HCT116 (cell line): ENCODE measurements around the gene PYGL. TPM values are rescaled to one million over a fixed set of nuclear protein-coding genes. Genes with fewer than 3 reads are reported as not detected.
A peak's percentile ranks its signal among the peaks of the same experiment; 100 is the strongest.

ENCODE experiments used
- ATAC-seq: fragments of 200-7000 bp; cut with Tn5 transposase; 2 replicates; pipeline ENCODE4 v1.9.1; 2020; ENCODE audit warnings: mild to moderate bottlenecking, moderate library complexity
- BruUV-seq: library from RNA; stranded (reverse); fragments of 400-500 nt; replicated peaks from 2 replicates; lab custom pipeline; 2021; lab: Mats Ljungman, UMichigan
- CTCF ChIA-PET: fragments of 300-600 bp; sonication (Branson Sonifier 250); formaldehyde crosslinking; loops from one replicate; lab custom pipeline; 2021; ENCODE audit warnings: antibody characterized with exemption; lab: Charles Lee
- POLR2A ChIA-PET: fragments of 300-600, 350-600 bp; sonication (Branson Sonifier 250); formaldehyde crosslinking; loops from one replicate; lab custom pipeline; 2021; ENCODE audit warnings: antibody characterized with exemption; lab: Charles Lee
- RAD21 ChIA-PET, 2 experiments: fragments of 300-600 bp; sonication (Branson Sonifier 250); formaldehyde crosslinking; loops; one replicate each; lab custom pipeline; 2023; ENCODE audit warnings: low total read pairs in 2 of 2; ENCODE audit not compliant: uncharacterized antibody in 2 of 2, unreplicated experiment in 2 of 2, low non-redundant PET in 1 of 2; lab: Charles Lee
- DNase-seq: peaks from one replicate; pipeline ENCODE4 v3.0.0-alpha.2; 2010; ENCODE audit warnings: low read depth, low spot score
- H2AFZ ChIP-seq: fragments of 200-600 bp; shearing (Covaris generic), sonication (generic); 2 replicates; pipeline ENCODE4 v1.6.1; 2017; ENCODE audit warnings: low read depth, mixed run types, mixed read lengths, antibody characterized with exemption, low read length; ENCODE audit not compliant: poor library complexity, severe bottlenecking
- H3K27ac ChIP-seq: 2 replicates; pipeline ENCODE4 v1.5.1; 2012; ENCODE audit warnings: low read depth, low read length
- H3K27me3 ChIP-seq: fragments of 200-600 bp; sonication (generic); 2 replicates; pipeline ENCODE4 v1.6.1; 2016; ENCODE audit warnings: mixed run types, low read length, mixed read lengths; ENCODE audit not compliant: insufficient read depth
- H3K36me3 ChIP-seq, 2 experiments: fragments of 200-500 bp in 1 of 2; fragments of 200-600 bp in 1 of 2; sonication (Bioruptor generic) in 1 of 2; sonication (generic) in 1 of 2; 2 replicates each; pipeline versions ENCODE4 v1.5.1 to v1.6.1; 2014 to 2016; ENCODE audit warnings: low read length in 2 of 2, inconsistent platforms in 1 of 2, mixed read lengths in 1 of 2, mixed run types in 1 of 2; ENCODE audit not compliant: insufficient read depth in 2 of 2, control insufficient read depth in 1 of 2
- H3K4me1 ChIP-seq, 2 experiments: fragments of 200-600 bp in 1 of 2; sonication (generic) in 1 of 2; 2 replicates each; pipeline versions ENCODE4 v1.5.1 to v1.6.1; 2012 to 2017; ENCODE audit warnings: low read length in 2 of 2, inconsistent platforms in 1 of 2, mild to moderate bottlenecking in 1 of 2, mixed read lengths in 1 of 2, mixed run types in 1 of 2, moderate library complexity in 1 of 2; ENCODE audit not compliant: insufficient read depth in 2 of 2, control insufficient read depth in 1 of 2
- H3K4me2 ChIP-seq: fragments of 200-600 bp; sonication (generic); 2 replicates; pipeline ENCODE4 v1.6.1; 2017; ENCODE audit warnings: mixed run types, low read length, mixed read lengths
- H3K4me3 ChIP-seq, 2 experiments: fragments of 200-600 bp in 1 of 2; sonication (generic) in 1 of 2; replicated peaks in 1 of 2; 2 replicates each; pipeline ENCODE4 v1.5.1; 2011 to 2016; ENCODE audit warnings: low read length in 2 of 2, control low read depth in 1 of 2, low read depth in 1 of 2, mild to moderate bottlenecking in 1 of 2, mixed read lengths in 1 of 2, mixed run types in 1 of 2
- H3K79me2 ChIP-seq: fragments of 200-600 bp; sonication (generic); 2 replicates; pipeline ENCODE4 v1.6.1; 2017; ENCODE audit warnings: mild to moderate bottlenecking, mixed run types, low read length, moderate library complexity, mixed read lengths; ENCODE audit not compliant: insufficient read depth
- H3K9ac ChIP-seq: fragments of 200-600 bp; sonication (generic); 2 replicates; pipeline ENCODE4 v1.6.1; 2016; ENCODE audit warnings: low read length, mixed read lengths
- H3K9me2 ChIP-seq: fragments of 200-600 bp; sonication (generic), shearing (Covaris generic); 2 replicates; pipeline ENCODE4 v1.6.1; 2017; ENCODE audit warnings: mixed run types, mild to moderate bottlenecking, moderate library complexity; ENCODE audit not compliant: insufficient read depth
- H3K9me3 ChIP-seq, 2 experiments: fragments of 200-500 bp in 1 of 2; fragments of 200-600 bp in 1 of 2; sonication (Bioruptor generic) in 1 of 2; sonication (generic) in 1 of 2; 2 replicates each; pipeline ENCODE4 v1.6.1; 2014 to 2017; ENCODE audit warnings: low read length in 2 of 2, mixed read lengths in 2 of 2, inconsistent platforms in 1 of 2, low read depth in 1 of 2, mild to moderate bottlenecking in 1 of 2, mixed run types in 1 of 2, moderate library complexity in 1 of 2; ENCODE audit not compliant: control insufficient read depth in 1 of 2, insufficient read depth in 1 of 2
- H4K20me1 ChIP-seq: fragments of 200-600 bp; sonication (generic), shearing (Covaris generic); 2 replicates; pipeline ENCODE4 v1.6.1; 2017; ENCODE audit warnings: mixed run types, mild to moderate bottlenecking, moderate library complexity; ENCODE audit not compliant: insufficient read depth
- CBX3 ChIP-seq: IDR thresholded peaks from 2 replicates; pipeline ENCODE4 v1.6.1; 2012; ENCODE audit warnings: low read depth
- CTCF ChIP-seq, 3 experiments: fragments of 200-600 bp in 1 of 3; sonication (generic) in 1 of 3; IDR thresholded peaks in 2 of 3; conservative IDR thresholded peaks in 1 of 3; 2 replicates each; pipeline ENCODE4 v1.5.1; 2012 to 2017; ENCODE audit warnings: low read depth in 2 of 3, low read length in 2 of 3, antibody characterized with exemption in 1 of 3, borderline replicate concordance in 1 of 3, control low read depth in 1 of 3, mild to moderate bottlenecking in 1 of 3, mixed read lengths in 1 of 3, mixed run types in 1 of 3, moderate library complexity in 1 of 3; ENCODE audit not compliant: insufficient read depth in 1 of 3
- EGR1 ChIP-seq: IDR thresholded peaks from 2 replicates; pipeline ENCODE4 v1.6.1; 2012; ENCODE audit warnings: low read depth
- ELF1 ChIP-seq: IDR thresholded peaks from 2 replicates; pipeline ENCODE4 v1.6.1; 2012; ENCODE audit warnings: low read depth, borderline replicate concordance
- FOSL1 ChIP-seq: IDR thresholded peaks from 2 replicates; pipeline ENCODE4 v1.6.1; 2012; ENCODE audit warnings: low read depth
- JUND ChIP-seq: IDR thresholded peaks from 2 replicates; pipeline ENCODE4 v1.6.1; 2012
- POLR2AphosphoS5 ChIP-seq: IDR thresholded peaks from 2 replicates; pipeline ENCODE4 v1.6.1; 2011; ENCODE audit warnings: mild to moderate bottlenecking, low read depth, low read length, moderate library complexity
- RAD21 ChIP-seq: IDR thresholded peaks from 2 replicates; pipeline ENCODE4 v1.6.1; 2012; ENCODE audit warnings: low read depth, mild to moderate bottlenecking
- REST ChIP-seq: IDR thresholded peaks from 2 replicates; pipeline ENCODE4 v1.6.1; 2012; ENCODE audit warnings: low read depth
- SIN3A ChIP-seq: IDR thresholded peaks from 2 replicates; pipeline ENCODE4 v1.6.1; 2012; ENCODE audit warnings: low read depth
- SP1 ChIP-seq: IDR thresholded peaks from 2 replicates; pipeline ENCODE4 v1.6.1; 2012; ENCODE audit warnings: low read depth
- SRF ChIP-seq: IDR thresholded peaks from 2 replicates; pipeline ENCODE4 v1.6.1; 2012; ENCODE audit warnings: low read depth
- TCF7L2 ChIP-seq: IDR thresholded peaks from 2 replicates; pipeline ENCODE4 v1.7.0; 2011; ENCODE audit warnings: borderline replicate concordance, inconsistent platforms; ENCODE audit not compliant: insufficient read depth, insufficient read length; ENCODE audit errors: extremely low read depth
- YY1 ChIP-seq: IDR thresholded peaks from 2 replicates; pipeline ENCODE4 v1.6.1; 2011; ENCODE audit warnings: low read length, low read depth, moderate library complexity, mild to moderate bottlenecking; ENCODE audit not compliant: insufficient replicate concordance; ENCODE audit errors: extremely low read depth
- ZNF274 ChIP-seq: fragments of 200-500 bp; sonication (Bioruptor generic); IDR thresholded peaks from 2 replicates; pipeline ENCODE4 v1.6.1; 2014; ENCODE audit warnings: mild to moderate bottlenecking, low read depth, low read length, inconsistent platforms
- intact Hi-C: fragments of 100-400 bp; cut with micrococcal nuclease; formaldehyde crosslinking; loops from 2 replicates; pipeline ENCODE4 v1.10.0; 2022
- total RNA-seq: library from RNA; stranded (reverse); gene quantifications from one replicate; pipeline ENCODE4 v1.2.1, GENCODE V29; 2021; ENCODE audit not compliant: unreplicated experiment
- TF ChIP-seq, protein P1 (sequence below): IDR thresholded peaks from 2 replicates; pipeline ENCODE4 v1.6.1; 2011; ENCODE audit warnings: mild to moderate bottlenecking, low read length, moderate library complexity; ENCODE audit not compliant: insufficient replicate concordance; ENCODE audit errors: extremely low read depth
- TF ChIP-seq, protein P2 (sequence below): IDR thresholded peaks from 2 replicates; pipeline ENCODE4 v1.6.1; 2012

Gene PYGL
- total RNA-seq, 1 experiment from 2014 or later, result 173 TPM

DNA sequence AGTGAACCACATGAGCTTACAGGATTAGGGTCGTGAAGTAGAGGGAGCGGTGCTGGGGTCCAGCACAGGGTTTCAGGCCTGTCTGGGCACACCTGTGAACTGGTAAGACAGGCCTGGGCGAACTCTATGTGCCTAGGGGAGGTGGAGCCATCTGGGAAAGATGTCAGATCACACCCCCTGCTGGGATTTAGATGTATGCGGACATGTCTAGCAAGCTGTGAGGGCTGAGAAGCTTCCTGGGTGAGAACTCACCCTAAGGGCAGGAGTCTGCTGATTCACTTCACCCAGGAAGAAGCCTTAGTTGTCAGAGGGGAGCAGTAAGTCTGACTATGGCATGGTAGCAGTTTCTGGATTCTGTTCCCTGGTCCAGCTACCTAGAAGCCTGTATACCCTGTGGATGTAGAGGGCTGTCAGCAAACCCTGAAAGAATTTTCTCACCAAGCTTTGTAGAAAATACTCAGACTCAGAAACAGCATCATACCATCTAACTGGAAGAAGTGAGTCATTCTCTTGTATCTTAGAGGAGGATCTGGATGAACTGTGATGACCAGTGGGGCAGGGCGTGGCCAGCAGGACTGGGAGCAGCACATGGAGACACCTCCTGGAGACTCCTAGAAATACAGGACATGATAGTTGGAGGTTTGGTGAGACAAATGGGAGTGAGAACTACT, 11.2 kb upstream of the PYGL start:
- peak; percentile 95 for DNase-seq
- peak; percentile 92 for ATAC-seq
- Histone ChIP-seq H3K4me3 (peak overlapping the region in 1 of 2 experiments; percentile 23; a peak in 1 of 4 replicates), H4K20me1 (no peaks in the 10 kb centered on the region), H3K9ac (peak overlapping the region; percentile 47), H3K36me3 (no peaks in the 10 kb centered on the region), H3K9me3 (no peaks in the 10 kb centered on the region), H3K27ac (peak overlapping the region; percentile 69), H3K9me2 (no peaks in the 10 kb centered on the region), H2AFZ (peak overlapping the region; percentile 63), H3K4me2 (peak overlapping the region; percentile 66), H3K79me2 (no peaks in the 10 kb centered on the region), H3K4me1 (peaks cover 11 to 18% of the 10 kb centered on the region in 2 experiments), H3K27me3 (no peaks in the 10 kb centered on the region)
- intact Hi-C loops, result loop anchor here (1.0 to 10.0 kb wide), 2 partner anchors 129 to 265 kb away; no protein-coding TSS in a partner anchor
- ChIA-PET CTCF (interaction anchor here (1.0 to 2.6 kb wide), 6 partner anchors 12 to 825 kb away, joined by 3 to 10 read pairs (median 6); partner anchors contain the start of gene PYGL), POLR2A (interaction anchor here (0.9 to 1.1 kb wide), 3 partner anchors 9 to 140 kb away, joined by 3 to 8 read pairs (median 6); partner anchors contain the start of genes PYGL and TRIM9), RAD21 (interaction anchor here (0.6 to 1.0 kb wide), 3 partner anchors 12 to 264 kb away, joined by 3 read pairs; partner anchors contain the start of genes PYGL (in 1 of the 2) and TRIM9 (in 1 of the 2))
- no TSS peak for BruUV-seq
- TF ChIP-seq TCF7L2 (peak; percentile 30), YY1 (no peak), JUND (peak; percentile 85), CTCF (IDR thresholded peaks at IDR 0.05 in 2 of 3, conservative IDR thresholded peaks at IDR 0.05 in 1 of 3; ENCODE audit: borderline replicate concordance in 1 of 3, insufficient read depth in 1 of 3, low read depth in 2 of 3, low read length in 2 of 3) (peak; percentile 27 to 64 (median 62); a peak in 5 of 6 replicates), ELF1 (peak; percentile 30; the same call in 1 of the 2 replicates), RAD21 (peak; percentile 51), SIN3A (no peak; the same call in none of the 2 replicates), ZNF274 (no peak), REST (no peak), CBX3 (peak; percentile 65), SP1 (peak; percentile 46), POLR2AphosphoS5 (0 out of 2 replicates have a peak, but pooled peaks have one; percentile 31), EGR1 (0 out of 2 replicates have a peak, but pooled peaks have one; percentile 9), FOSL1 (peak; percentile 79), SRF (no peak)
- TF ChIP-seq, protein P1, sequence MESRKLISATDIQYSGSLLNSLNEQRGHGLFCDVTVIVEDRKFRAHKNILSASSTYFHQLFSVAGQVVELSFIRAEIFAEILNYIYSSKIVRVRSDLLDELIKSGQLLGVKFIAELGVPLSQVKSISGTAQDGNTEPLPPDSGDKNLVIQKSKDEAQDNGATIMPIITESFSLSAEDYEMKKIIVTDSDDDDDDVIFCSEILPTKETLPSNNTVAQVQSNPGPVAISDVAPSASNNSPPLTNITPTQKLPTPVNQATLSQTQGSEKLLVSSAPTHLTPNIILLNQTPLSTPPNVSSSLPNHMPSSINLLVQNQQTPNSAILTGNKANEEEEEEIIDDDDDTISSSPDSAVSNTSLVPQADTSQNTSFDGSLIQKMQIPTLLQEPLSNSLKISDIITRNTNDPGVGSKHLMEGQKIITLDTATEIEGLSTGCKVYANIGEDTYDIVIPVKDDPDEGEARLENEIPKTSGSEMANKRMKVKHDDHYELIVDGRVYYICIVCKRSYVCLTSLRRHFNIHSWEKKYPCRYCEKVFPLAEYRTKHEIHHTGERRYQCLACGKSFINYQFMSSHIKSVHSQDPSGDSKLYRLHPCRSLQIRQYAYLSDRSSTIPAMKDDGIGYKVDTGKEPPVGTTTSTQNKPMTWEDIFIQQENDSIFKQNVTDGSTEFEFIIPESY, result no peak
- TF ChIP-seq, protein P2, sequence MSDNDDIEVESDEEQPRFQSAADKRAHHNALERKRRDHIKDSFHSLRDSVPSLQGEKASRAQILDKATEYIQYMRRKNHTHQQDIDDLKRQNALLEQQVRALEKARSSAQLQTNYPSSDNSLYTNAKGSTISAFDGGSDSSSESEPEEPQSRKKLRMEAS, result peak; percentile 45; the same call in 1 of the 2 replicates
